ENCODE data around the gene GEMIN8.

GEMIN8 gene

DNA sequence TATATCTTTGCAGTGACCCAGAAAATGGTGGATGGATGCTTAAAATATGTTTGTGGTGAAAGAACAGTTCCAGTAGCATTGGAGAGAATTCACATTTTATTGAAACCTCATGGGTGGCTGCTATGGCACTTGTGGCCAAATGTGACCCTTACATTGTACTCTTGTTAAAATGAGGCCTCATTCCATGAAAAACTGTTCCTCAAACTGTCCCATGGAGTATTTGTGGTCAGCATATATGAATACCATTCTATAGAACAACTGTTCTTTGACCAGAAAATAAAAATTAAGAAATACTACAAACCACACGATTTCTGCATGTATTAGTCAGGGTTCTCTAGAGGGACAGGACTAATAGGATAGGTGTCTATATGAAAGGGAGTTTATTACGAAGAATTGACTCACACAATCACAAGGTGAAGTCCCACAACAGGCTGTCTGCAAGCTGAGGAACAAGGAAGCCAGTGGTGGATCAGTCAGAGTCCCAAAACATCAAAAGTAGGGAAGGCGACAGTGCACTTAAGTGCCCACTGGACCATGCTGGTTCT lies 35.1 kb downstream of the GEMIN8 start:
- CTCF ChIA-PET = no interaction called here
- no peak overlapping the region for H3K27ac ChIP-seq (ENCODE audit: extremely low read depth, low read depth, low read length)
- POLR2A ChIA-PET = no interaction called here
- H3K4me3 ChIP-seq (ENCODE audit: low read depth, low read length) = no peak overlapping the region
- no peaks in the 10 kb centered on the region for H3K36me3 ChIP-seq (ENCODE audit: control insufficient read depth in 2 of 2, insufficient read depth in 1 of 2, low read length in 2 of 2)
- no peaks in the 10 kb centered on the region for H3K4me1 ChIP-seq (ENCODE audit: control insufficient read depth, insufficient read depth, low read length)
- no peak for TF ChIP-seq SCRT2 (tag by site-specific recombination; IDR thresholded peaks at IDR 0.05)
- no peak for TF ChIP-seq MYNN (tag by site-specific recombination; IDR thresholded peaks at IDR 0.05; ENCODE audit: borderline replicate concordance)
- no peak for TF ChIP-seq RBAK (tag by site-specific recombination; IDR thresholded peaks at IDR 0.05)
- no peak for TF ChIP-seq ZNF426 (tag by site-specific recombination; IDR thresholded peaks at IDR 0.05)
- no peak for TF ChIP-seq ZNF585B (tag by site-specific recombination; IDR thresholded peaks at IDR 0.05)
- TF ChIP-seq ELK4 (IDR thresholded peaks at IDR 0.05; ENCODE audit: borderline replicate concordance, low read depth, low read length) = no peak
- no peak for TF ChIP-seq ZNF704 (tag by site-specific recombination; IDR thresholded peaks at IDR 0.05)
- no peak for TF ChIP-seq ZNF350 (tag by site-specific recombination; IDR thresholded peaks at IDR 0.05)
- TF ChIP-seq ZFP3 (tag by site-specific recombination; IDR thresholded peaks at IDR 0.05; ENCODE audit: low read depth) = no peak
- H3K9me3 ChIP-seq (ENCODE audit: control insufficient read depth, insufficient read depth, low read depth, low read length) = no peaks in the 10 kb centered on the region

DNA sequence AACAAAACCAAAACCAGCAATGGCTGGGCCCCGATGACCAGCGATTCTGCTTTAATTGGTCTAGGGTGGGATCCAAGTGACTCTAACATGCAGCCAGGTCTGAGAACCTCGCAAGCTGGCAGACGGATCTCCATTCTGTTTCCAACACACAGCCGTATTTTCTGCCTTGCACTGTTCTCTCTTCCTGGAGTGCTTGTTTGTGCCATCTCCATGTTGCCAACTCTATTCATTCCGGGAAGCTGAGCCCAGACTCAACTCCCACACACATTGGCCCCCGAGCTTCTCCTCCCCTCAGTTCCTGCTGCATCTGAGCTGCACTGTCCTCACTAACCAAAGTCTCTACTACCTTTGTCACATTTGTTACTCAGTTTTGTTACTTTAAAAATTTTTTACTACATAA lies 35.6 kb downstream of the GEMIN8 start:
- Histone ChIP-seq H3K9me3 (ENCODE audit: control insufficient read depth, insufficient read depth, low read depth, low read length) (no peaks in the 10 kb centered on the region), H3K36me3 (ENCODE audit: control insufficient read depth in 2 of 2, insufficient read depth in 1 of 2, low read length in 2 of 2) (no peaks in the 10 kb centered on the region), H3K4me3 (ENCODE audit: low read depth, low read length) (no peak overlapping the region), H3K27ac (ENCODE audit: extremely low read depth, low read depth, low read length) (no peak overlapping the region), H3K4me1 (ENCODE audit: control insufficient read depth, insufficient read depth, low read length) (no peaks in the 10 kb centered on the region)
- TF ChIP-seq OVOL3 (tag by site-specific recombination; IDR thresholded peaks at IDR 0.05) = no peak
- TF ChIP-seq ZNF626 (tag by site-specific recombination; IDR thresholded peaks at IDR 0.05) = no peak
- no peak for TF ChIP-seq ZNF544 (tag by site-specific recombination; IDR thresholded peaks at IDR 0.05)
- no peak for TF ChIP-seq ZNF660 (tag by site-specific recombination; IDR thresholded peaks at IDR 0.05)
- TF ChIP-seq ZNF169 (tag by site-specific recombination; IDR thresholded peaks at IDR 0.05) = no peak
- ChIA-PET CTCF (no interaction called here), POLR2A (no interaction called here)

GRCh38 chrX:13990126-13990800 lies 39.4 kb downstream of the GEMIN8 start:
- Histone ChIP-seq H3K9me3 (ENCODE audit: control insufficient read depth, insufficient read depth, low read depth, low read length) (no peaks in the 10 kb centered on the region), H3K4me3 (ENCODE audit: low read depth, low read length) (no peak overlapping the region), H3K4me1 (ENCODE audit: control insufficient read depth, insufficient read depth, low read length) (no peaks in the 10 kb centered on the region), H3K36me3 (ENCODE audit: control insufficient read depth in 2 of 2, insufficient read depth in 1 of 2, low read length in 2 of 2) (no peaks in the 10 kb centered on the region), H3K27ac (ENCODE audit: extremely low read depth, low read depth, low read length) (no peak overlapping the region)
- ChIA-PET CTCF (interaction anchor here (0.7 kb wide), 1 partner anchor 29 kb away, joined by 5 read pairs; no protein-coding TSS in a partner anchor), POLR2A (no interaction called here)
- TF ChIP-seq PRDM2 (tag by site-specific recombination; IDR thresholded peaks at IDR 0.05; ENCODE audit: borderline replicate concordance) = no peak
- no peak for TF ChIP-seq GFI1B (tag by site-specific recombination; IDR thresholded peaks at IDR 0.05)
- no peak for TF ChIP-seq ZNF707 (tag by site-specific recombination; IDR thresholded peaks at IDR 0.05)
